ENCODE data around the gene TUBA4B.

TUBA4B gene

DNA sequence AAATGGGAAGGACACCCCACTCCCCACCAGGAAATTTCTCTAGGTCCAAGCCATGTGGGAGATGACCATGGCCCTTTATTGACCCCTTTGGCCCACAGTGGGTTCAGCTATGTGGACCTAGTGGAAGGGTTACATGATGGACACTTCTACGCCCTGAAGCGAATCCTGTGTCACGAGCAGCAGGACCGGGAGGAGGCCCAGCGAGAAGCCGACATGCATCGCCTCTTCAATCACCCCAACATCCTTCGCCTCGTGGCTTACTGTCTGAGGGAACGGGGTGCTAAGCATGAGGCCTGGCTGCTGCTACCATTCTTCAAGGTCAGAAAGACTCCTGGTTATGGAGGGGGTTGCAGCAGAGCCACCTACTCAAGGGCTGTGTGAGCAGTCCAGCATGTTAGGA is 6.5 kb upstream of the TUBA4B start:
- no peak for ATAC-seq
- no peak for TF ChIP-seq PPARA (CRISPR knock-in tag; IDR thresholded peaks at IDR 0.05; ENCODE audit: borderline replicate concordance)
- no peak for TF ChIP-seq GLIS3 (CRISPR knock-in tag; IDR thresholded peaks at IDR 0.05)
- TF ChIP-seq CSDC2 (CRISPR knock-in tag; IDR thresholded peaks at IDR 0.05), result no peak
- TF ChIP-seq ARNTL (CRISPR knock-in tag; IDR thresholded peaks at IDR 0.05; ENCODE audit: borderline replicate concordance, low read depth), result no peak
- no peak for TF ChIP-seq ZNF8 (CRISPR knock-in tag; IDR thresholded peaks at IDR 0.05)
- no peak for TF ChIP-seq ZC3H10 (CRISPR knock-in tag; IDR thresholded peaks at IDR 0.05)
- no peak for TF ChIP-seq ZNF70 (CRISPR knock-in tag; IDR thresholded peaks at IDR 0.05)
- TF ChIP-seq ZNF565 (CRISPR knock-in tag; conservative IDR thresholded peaks at IDR 0.05; ENCODE audit: low read depth), result no peak
- TF ChIP-seq TOX (CRISPR knock-in tag; IDR thresholded peaks at IDR 0.05; ENCODE audit: borderline replicate concordance), result no peak
- TF ChIP-seq, protein P1, sequence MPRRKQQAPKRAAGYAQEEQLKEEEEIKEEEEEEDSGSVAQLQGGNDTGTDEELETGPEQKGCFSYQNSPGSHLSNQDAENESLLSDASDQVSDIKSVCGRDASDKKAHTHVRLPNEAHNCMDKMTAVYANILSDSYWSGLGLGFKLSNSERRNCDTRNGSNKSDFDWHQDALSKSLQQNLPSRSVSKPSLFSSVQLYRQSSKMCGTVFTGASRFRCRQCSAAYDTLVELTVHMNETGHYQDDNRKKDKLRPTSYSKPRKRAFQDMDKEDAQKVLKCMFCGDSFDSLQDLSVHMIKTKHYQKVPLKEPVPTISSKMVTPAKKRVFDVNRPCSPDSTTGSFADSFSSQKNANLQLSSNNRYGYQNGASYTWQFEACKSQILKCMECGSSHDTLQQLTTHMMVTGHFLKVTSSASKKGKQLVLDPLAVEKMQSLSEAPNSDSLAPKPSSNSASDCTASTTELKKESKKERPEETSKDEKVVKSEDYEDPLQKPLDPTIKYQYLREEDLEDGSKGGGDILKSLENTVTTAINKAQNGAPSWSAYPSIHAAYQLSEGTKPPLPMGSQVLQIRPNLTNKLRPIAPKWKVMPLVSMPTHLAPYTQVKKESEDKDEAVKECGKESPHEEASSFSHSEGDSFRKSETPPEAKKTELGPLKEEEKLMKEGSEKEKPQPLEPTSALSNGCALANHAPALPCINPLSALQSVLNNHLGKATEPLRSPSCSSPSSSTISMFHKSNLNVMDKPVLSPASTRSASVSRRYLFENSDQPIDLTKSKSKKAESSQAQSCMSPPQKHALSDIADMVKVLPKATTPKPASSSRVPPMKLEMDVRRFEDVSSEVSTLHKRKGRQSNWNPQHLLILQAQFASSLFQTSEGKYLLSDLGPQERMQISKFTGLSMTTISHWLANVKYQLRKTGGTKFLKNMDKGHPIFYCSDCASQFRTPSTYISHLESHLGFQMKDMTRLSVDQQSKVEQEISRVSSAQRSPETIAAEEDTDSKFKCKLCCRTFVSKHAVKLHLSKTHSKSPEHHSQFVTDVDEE (CRISPR knock-in tag; IDR thresholded peaks at IDR 0.05), result no peak
- TF ChIP-seq OSR1 (CRISPR knock-in tag; IDR thresholded peaks at IDR 0.05), result no peak
- TF ChIP-seq ZFP30 (CRISPR knock-in tag; IDR thresholded peaks at IDR 0.05), result no peak
- TF ChIP-seq, protein P2, sequence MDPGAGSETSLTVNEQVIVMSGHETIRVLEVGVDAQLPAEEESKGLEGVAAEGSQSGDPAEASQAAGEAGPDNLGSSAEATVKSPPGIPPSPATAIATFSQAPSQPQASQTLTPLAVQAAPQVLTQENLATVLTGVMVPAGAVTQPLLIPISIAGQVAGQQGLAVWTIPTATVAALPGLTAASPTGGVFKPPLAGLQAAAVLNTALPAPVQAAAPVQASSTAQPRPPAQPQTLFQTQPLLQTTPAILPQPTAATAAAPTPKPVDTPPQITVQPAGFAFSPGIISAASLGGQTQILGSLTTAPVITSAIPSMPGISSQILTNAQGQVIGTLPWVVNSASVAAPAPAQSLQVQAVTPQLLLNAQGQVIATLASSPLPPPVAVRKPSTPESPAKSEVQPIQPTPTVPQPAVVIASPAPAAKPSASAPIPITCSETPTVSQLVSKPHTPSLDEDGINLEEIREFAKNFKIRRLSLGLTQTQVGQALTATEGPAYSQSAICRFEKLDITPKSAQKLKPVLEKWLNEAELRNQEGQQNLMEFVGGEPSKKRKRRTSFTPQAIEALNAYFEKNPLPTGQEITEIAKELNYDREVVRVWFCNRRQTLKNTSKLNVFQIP (CRISPR knock-in tag; IDR thresholded peaks at IDR 0.05; ENCODE audit: borderline replicate concordance, low read depth), result no peak
- TF ChIP-seq RARB (CRISPR knock-in tag; IDR thresholded peaks at IDR 0.05), result no peak
- TF ChIP-seq ZFP3 (CRISPR knock-in tag; IDR thresholded peaks at IDR 0.05), result no peak

DNA sequence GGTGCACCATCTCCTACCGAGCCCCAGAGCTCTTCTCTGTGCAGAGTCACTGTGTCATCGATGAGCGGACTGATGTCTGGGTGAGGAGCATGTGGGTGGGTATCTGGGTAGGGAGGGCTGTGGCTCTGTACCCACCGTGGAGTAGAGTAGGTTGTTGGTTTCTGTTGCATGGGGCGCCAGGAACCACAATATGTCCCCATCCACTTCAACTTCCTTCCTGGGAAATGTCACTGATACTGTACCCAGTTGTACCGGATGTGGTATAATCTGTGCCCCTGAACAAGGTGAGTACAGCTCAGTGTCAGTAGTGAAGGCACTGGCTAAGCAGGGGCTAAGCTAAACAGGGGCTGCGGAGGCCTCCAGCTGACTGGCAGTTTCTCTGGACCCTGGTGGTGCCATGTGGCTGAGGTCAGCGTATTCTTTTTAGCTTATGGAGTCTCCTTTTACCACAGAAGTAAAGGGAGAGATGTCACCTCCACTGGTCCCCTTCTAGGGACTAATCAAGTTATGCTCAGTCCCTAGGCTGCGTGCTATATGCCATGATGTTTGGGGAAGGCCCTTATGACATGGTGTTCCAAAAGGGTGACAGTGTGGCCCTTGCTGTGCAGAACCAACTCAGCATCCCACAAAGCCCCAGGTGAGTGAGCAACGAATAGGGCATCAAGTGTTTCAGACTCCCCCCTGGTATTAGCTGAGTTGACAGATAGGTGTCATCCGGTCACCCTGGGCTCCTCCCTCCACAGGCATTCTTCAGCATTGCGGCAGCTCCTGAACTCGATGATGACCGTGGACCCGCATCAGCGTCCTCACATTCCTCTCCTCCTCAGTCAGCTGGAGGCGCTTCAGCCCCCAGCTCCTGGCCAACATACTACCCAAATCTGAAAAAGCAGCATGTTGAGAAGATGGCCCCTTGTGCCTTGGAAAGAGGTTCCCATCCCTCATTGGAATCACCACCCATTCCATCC is 5.1 kb upstream of the TUBA4B start:
- no peak for TF ChIP-seq RARB (CRISPR knock-in tag; IDR thresholded peaks at IDR 0.05)
- no peak for TF ChIP-seq ZFP30 (CRISPR knock-in tag; IDR thresholded peaks at IDR 0.05)
- TF ChIP-seq ZNF70 (CRISPR knock-in tag; IDR thresholded peaks at IDR 0.05), result no peak
- no peak for TF ChIP-seq GLIS3 (CRISPR knock-in tag; IDR thresholded peaks at IDR 0.05)
- TF ChIP-seq BACH2 (CRISPR knock-in tag; IDR thresholded peaks at IDR 0.05; ENCODE audit: borderline replicate concordance), result no peak
- TF ChIP-seq ESRRG (CRISPR knock-in tag; IDR thresholded peaks at IDR 0.05), result no peak
- TF ChIP-seq TCF4 (CRISPR knock-in tag; IDR thresholded peaks at IDR 0.05; ENCODE audit: borderline replicate concordance), result no peak
- no peak for TF ChIP-seq ZNF565 (CRISPR knock-in tag; conservative IDR thresholded peaks at IDR 0.05; ENCODE audit: low read depth)
- no peak for ATAC-seq

DNA sequence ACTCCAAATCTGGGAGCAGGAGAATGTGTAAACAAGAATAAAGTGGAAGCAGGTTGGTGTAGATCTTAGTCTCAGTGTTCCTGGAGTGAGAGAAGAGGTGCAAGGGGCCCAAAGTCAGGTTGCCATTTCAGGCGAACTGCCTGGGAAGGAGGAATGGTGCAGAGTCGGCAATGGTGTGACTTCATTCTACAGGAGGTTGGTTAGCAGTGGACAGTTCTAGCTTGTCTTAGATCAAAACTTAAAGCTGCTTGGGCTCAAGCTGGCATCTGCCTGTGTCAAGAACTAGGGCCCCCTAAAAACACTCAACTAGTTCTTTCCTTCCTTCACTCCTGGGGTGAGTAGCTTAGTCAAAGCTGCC is 4.2 kb upstream of the TUBA4B start:
- no peak for ATAC-seq
- TF ChIP-seq, protein P3, sequence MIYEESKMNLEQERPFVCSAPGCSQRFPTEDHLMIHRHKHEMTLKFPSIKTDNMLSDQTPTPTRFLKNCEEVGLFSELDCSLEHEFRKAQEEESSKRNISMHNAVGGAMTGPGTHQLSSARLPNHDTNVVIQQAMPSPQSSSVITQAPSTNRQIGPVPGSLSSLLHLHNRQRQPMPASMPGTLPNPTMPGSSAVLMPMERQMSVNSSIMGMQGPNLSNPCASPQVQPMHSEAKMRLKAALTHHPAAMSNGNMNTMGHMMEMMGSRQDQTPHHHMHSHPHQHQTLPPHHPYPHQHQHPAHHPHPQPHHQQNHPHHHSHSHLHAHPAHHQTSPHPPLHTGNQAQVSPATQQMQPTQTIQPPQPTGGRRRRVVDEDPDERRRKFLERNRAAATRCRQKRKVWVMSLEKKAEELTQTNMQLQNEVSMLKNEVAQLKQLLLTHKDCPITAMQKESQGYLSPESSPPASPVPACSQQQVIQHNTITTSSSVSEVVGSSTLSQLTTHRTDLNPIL (CRISPR knock-in tag; IDR thresholded peaks at IDR 0.05; ENCODE audit: low read depth), result no peak
- TF ChIP-seq, protein P1 (CRISPR knock-in tag; IDR thresholded peaks at IDR 0.05), result no peak
- no peak for TF ChIP-seq ZFP30 (CRISPR knock-in tag; IDR thresholded peaks at IDR 0.05)
- no peak for TF ChIP-seq ZFP3 (CRISPR knock-in tag; IDR thresholded peaks at IDR 0.05)
- no peak for TF ChIP-seq SNAI2 (CRISPR knock-in tag; IDR thresholded peaks at IDR 0.05)
- no peak for TF ChIP-seq PPARA (CRISPR knock-in tag; IDR thresholded peaks at IDR 0.05; ENCODE audit: borderline replicate concordance)
- TF ChIP-seq ESRRG (CRISPR knock-in tag; IDR thresholded peaks at IDR 0.05), result no peak
- no peak for TF ChIP-seq TOX (CRISPR knock-in tag; IDR thresholded peaks at IDR 0.05; ENCODE audit: borderline replicate concordance)
- TF ChIP-seq ZNF8 (CRISPR knock-in tag; IDR thresholded peaks at IDR 0.05), result no peak
- no peak for TF ChIP-seq ZNF70 (CRISPR knock-in tag; IDR thresholded peaks at IDR 0.05)
- TF ChIP-seq ISL1 (CRISPR knock-in tag; IDR thresholded peaks at IDR 0.05), result no peak
- no peak for TF ChIP-seq OSR1 (CRISPR knock-in tag; IDR thresholded peaks at IDR 0.05)
- TF ChIP-seq RARB (CRISPR knock-in tag; IDR thresholded peaks at IDR 0.05), result no peak
- no peak for TF ChIP-seq ZNF565 (CRISPR knock-in tag; conservative IDR thresholded peaks at IDR 0.05; ENCODE audit: low read depth)
- TF ChIP-seq CSDC2 (CRISPR knock-in tag; IDR thresholded peaks at IDR 0.05), result no peak
- TF ChIP-seq, protein P4, sequence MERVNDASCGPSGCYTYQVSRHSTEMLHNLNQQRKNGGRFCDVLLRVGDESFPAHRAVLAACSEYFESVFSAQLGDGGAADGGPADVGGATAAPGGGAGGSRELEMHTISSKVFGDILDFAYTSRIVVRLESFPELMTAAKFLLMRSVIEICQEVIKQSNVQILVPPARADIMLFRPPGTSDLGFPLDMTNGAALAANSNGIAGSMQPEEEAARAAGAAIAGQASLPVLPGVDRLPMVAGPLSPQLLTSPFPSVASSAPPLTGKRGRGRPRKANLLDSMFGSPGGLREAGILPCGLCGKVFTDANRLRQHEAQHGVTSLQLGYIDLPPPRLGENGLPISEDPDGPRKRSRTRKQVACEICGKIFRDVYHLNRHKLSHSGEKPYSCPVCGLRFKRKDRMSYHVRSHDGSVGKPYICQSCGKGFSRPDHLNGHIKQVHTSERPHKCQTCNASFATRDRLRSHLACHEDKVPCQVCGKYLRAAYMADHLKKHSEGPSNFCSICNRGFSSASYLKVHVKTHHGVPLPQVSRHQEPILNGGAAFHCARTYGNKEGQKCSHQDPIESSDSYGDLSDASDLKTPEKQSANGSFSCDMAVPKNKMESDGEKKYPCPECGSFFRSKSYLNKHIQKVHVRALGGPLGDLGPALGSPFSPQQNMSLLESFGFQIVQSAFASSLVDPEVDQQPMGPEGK (CRISPR knock-in tag; IDR thresholded peaks at IDR 0.05; ENCODE audit: borderline replicate concordance), result no peak
- TF ChIP-seq, protein P5, sequence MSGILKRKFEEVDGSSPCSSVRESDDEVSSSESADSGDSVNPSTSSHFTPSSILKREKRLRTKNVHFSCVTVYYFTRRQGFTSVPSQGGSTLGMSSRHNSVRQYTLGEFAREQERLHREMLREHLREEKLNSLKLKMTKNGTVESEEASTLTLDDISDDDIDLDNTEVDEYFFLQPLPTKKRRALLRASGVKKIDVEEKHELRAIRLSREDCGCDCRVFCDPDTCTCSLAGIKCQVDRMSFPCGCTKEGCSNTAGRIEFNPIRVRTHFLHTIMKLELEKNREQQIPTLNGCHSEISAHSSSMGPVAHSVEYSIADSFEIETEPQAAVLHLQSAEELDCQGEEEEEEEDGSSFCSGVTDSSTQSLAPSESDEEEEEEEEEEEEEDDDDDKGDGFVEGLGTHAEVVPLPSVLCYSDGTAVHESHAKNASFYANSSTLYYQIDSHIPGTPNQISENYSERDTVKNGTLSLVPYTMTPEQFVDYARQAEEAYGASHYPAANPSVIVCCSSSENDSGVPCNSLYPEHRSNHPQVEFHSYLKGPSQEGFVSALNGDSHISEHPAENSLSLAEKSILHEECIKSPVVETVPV (CRISPR knock-in tag; IDR thresholded peaks at IDR 0.05), result no peak
